ENCODE results near the gene SLIT1.

SLIT1 gene

GRCh38 chr10:97074256-97075145 lies 111.3 kb downstream of the SLIT1 start:
- Histone ChIP-seq H3K27ac (peak overlapping the region; percentile 80), H3K4me3 (ENCODE audit: low read depth, low read length) (no peak overlapping the region; the same call in 1 of the 2 replicates), H3K27me3 (ENCODE audit: insufficient read depth, low read depth, severe bottlenecking) (no peaks in the 10 kb centered on the region), H3K9me3 (ENCODE audit: severe bottlenecking) (no peaks in the 10 kb centered on the region), H3K36me3 (no peaks in the 10 kb centered on the region)
- DNase-seq = peak; percentile 94
- no peak for TF ChIP-seq CTCF (IDR thresholded peaks at IDR 0.05; ENCODE audit: low read depth, low read length)

- TF ChIP-seq CTCF (IDR thresholded peaks at IDR 0.05; ENCODE audit: low read depth, low read length) = peak; percentile 91
- no peaks in the 10 kb centered on the region for H3K9me3 ChIP-seq (ENCODE audit: severe bottlenecking)
- no peaks in the 10 kb centered on the region for H3K27me3 ChIP-seq (ENCODE audit: insufficient read depth, low read depth, severe bottlenecking)
- H3K4me3 ChIP-seq (ENCODE audit: low read depth, low read length) = no peak overlapping the region
- H3K27ac ChIP-seq = peak overlapping the region; percentile 56
- DNase-seq = peak; percentile 87
- H3K36me3 ChIP-seq = no peaks in the 10 kb centered on the region
These were observed 112.7 kb downstream of the SLIT1 start for GRCh38 chr10:97072851-97073665.

GRCh38 chr10:97071496-97071895 lies 114.3 kb downstream of the SLIT1 start:
- no peak for DNase-seq
- Histone ChIP-seq H3K27ac (no peak overlapping the region), H3K27me3 (ENCODE audit: insufficient read depth, low read depth, severe bottlenecking) (no peaks in the 10 kb centered on the region), H3K9me3 (ENCODE audit: severe bottlenecking) (no peaks in the 10 kb centered on the region), H3K36me3 (no peaks in the 10 kb centered on the region), H3K4me3 (ENCODE audit: low read depth, low read length) (no peak overlapping the region)
- TF ChIP-seq CTCF (IDR thresholded peaks at IDR 0.05; ENCODE audit: low read depth, low read length) = no peak

- no peak for DNase-seq
- Histone ChIP-seq H3K9me3 (ENCODE audit: severe bottlenecking) (no peaks in the 10 kb centered on the region), H3K36me3 (no peaks in the 10 kb centered on the region), H3K27ac (no peak overlapping the region), H3K4me3 (ENCODE audit: low read depth, low read length) (no peak overlapping the region), H3K27me3 (ENCODE audit: insufficient read depth, low read depth, severe bottlenecking) (no peaks in the 10 kb centered on the region)
- TF ChIP-seq CTCF (IDR thresholded peaks at IDR 0.05; ENCODE audit: low read depth, low read length) = no peak
These were observed 116.0 kb downstream of the SLIT1 start for GRCh38 chr10:97069576-97070362.

GRCh38 chr10:97069026-97069425 lies 116.7 kb downstream of the SLIT1 start:
- TF ChIP-seq CTCF (IDR thresholded peaks at IDR 0.05; ENCODE audit: low read depth, low read length) = no peak
- no peak overlapping the region for H3K4me3 ChIP-seq (ENCODE audit: low read depth, low read length)
- H3K36me3 ChIP-seq = no peaks in the 10 kb centered on the region
- H3K27ac ChIP-seq = no peak overlapping the region
- no peaks in the 10 kb centered on the region for H3K9me3 ChIP-seq (ENCODE audit: severe bottlenecking)
- DNase-seq = no peak
- no peaks in the 10 kb centered on the region for H3K27me3 ChIP-seq (ENCODE audit: insufficient read depth, low read depth, severe bottlenecking)

Measured in WERI-Rb-1 (cell line).